Stomach (tissue), 4 donors: Measurements from ENCODE around the gene ARHGAP26.

ENCODE experiments used
- POLR2A ChIP-seq, 4 donors: fragments of 450-650 bp; IDR thresholded peaks; one replicate each; pipeline ENCODE4 v1.6.1; 2016; ENCODE audit warnings: antibody characterized with exemption in 4 of 4, control low read depth in 2 of 4, mild to moderate bottlenecking in 1 of 4, moderate library complexity in 1 of 4
- TF ChIP-seq, protein P1 (sequence below), 7 experiments: fragments of 450-650 bp in 4 of 7; fragments of 200-600 bp in 3 of 7; sonication (generic) in 3 of 7; IDR thresholded peaks; one replicate each; pipeline ENCODE4 v1.5.1; 2016 to 2019; ENCODE audit warnings: antibody characterized with exemption in 7 of 7, control low read depth in 2 of 7, mild to moderate bottlenecking in 1 of 7

DNA sequence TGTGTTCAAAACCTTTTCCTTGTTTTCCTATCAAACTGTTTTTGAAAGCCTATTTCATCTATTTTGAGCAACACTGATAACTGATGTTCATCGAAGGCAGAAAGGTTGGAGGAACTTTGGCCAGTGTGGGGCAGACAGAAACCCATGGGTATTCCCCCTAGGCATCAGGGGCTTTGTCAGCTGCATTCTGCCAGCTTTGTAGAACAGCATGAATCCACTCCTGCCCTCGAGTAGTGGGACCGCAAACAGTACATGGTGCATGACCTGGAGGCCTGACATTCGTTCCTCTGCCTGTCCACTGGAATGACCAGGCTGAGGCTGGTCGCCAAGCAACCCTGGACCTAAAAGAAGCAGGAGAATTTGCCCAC lies 22.7 kb downstream of the ARHGAP26 start:
- TF ChIP-seq, protein P1, sequence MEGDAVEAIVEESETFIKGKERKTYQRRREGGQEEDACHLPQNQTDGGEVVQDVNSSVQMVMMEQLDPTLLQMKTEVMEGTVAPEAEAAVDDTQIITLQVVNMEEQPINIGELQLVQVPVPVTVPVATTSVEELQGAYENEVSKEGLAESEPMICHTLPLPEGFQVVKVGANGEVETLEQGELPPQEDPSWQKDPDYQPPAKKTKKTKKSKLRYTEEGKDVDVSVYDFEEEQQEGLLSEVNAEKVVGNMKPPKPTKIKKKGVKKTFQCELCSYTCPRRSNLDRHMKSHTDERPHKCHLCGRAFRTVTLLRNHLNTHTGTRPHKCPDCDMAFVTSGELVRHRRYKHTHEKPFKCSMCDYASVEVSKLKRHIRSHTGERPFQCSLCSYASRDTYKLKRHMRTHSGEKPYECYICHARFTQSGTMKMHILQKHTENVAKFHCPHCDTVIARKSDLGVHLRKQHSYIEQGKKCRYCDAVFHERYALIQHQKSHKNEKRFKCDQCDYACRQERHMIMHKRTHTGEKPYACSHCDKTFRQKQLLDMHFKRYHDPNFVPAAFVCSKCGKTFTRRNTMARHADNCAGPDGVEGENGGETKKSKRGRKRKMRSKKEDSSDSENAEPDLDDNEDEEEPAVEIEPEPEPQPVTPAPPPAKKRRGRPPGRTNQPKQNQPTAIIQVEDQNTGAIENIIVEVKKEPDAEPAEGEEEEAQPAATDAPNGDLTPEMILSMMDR (IDR thresholded peaks at IDR 0.05): no peak
- TF ChIP-seq POLR2A (IDR thresholded peaks at IDR 0.05): no peak
